NCI-H128 (cell line): Measurements from ENCODE around the gene PRKAR2A.

Experiments used
- DNase-seq: peaks from one replicate; lab custom pipeline; 2025; ENCODE audit not compliant: unreplicated experiment; lab: John Stamatoyannopoulos, UW

The PRKAR2A gene

GRCh38 chr3:48847504-48848423 lies at the start of gene PRKAR2A:
TSS of gene PRKAR2A (minus strand) at chr3:48847874. CDS start at chr3:48847596, 278 bp downstream.
- peak; percentile 42 for DNase-seq

GRCh38 chr3:48896936-48897335 lies 49.3 kb upstream of the PRKAR2A start:
- DNase-seq, result no peak

GRCh38 chr3:48894516-48894915 lies 46.8 kb upstream of the PRKAR2A start:
- no peak for DNase-seq

- no peak for DNase-seq
Observed at GRCh38 chr3:48891606-48892005, 43.9 kb upstream of the PRKAR2A start.

GRCh38 chr3:48885753-48886152 lies 38.1 kb upstream of the PRKAR2A start:
- no peak for DNase-seq

GRCh38 chr3:48881652-48882114 lies 34.0 kb upstream of the PRKAR2A start:
- no peak for DNase-seq

- DNase-seq, result no peak
Observed at GRCh38 chr3:48881006-48881405, 33.3 kb upstream of the PRKAR2A start.

- DNase-seq, result no peak
Observed at GRCh38 chr3:48879994-48880377, 32.3 kb upstream of the PRKAR2A start.

GRCh38 chr3:48879307-48879993 lies 31.8 kb upstream of the PRKAR2A start:
- no peak for DNase-seq

- DNase-seq, result no peak
Observed at GRCh38 chr3:48877671-48878070, 30.0 kb upstream of the PRKAR2A start.

GRCh38 chr3:48863122-48863521 lies 15.4 kb upstream of the PRKAR2A start:
- DNase-seq, result no peak

- no peak for DNase-seq
Observed at GRCh38 chr3:48859206-48859605, 11.5 kb upstream of the PRKAR2A start.

- DNase-seq, result no peak
Observed at GRCh38 chr3:48858709-48859108, 11.0 kb upstream of the PRKAR2A start.

GRCh38 chr3:48857641-48858040 lies 10.0 kb upstream of the PRKAR2A start:
- DNase-seq, result no peak

- no peak for DNase-seq
Observed at GRCh38 chr3:48856469-48856868, 8.8 kb upstream of the PRKAR2A start.

- DNase-seq, result no peak
Observed at GRCh38 chr3:48855681-48856447, 8.2 kb upstream of the PRKAR2A start.

- DNase-seq, result no peak
Observed at GRCh38 chr3:48852151-48852550, 4.5 kb upstream of the PRKAR2A start.

- no peak for DNase-seq
Observed at GRCh38 chr3:48851407-48851806, 3.7 kb upstream of the PRKAR2A start.

GRCh38 chr3:48848816-48849515 lies 1.3 kb upstream of the PRKAR2A start:
- no peak for DNase-seq

GRCh38 chr3:48847053-48847503 lies 596 bp downstream of the PRKAR2A start:
- DNase-seq, result peak; percentile 34

- no peak for DNase-seq
Observed at GRCh38 chr3:48845170-48845569, 2.5 kb downstream of the PRKAR2A start.
